GM12874 (cell line): ENCODE data around the gene LECT2.

Source experiments
- TF ChIP-seq, protein P1 (sequence below): IDR thresholded peaks from 2 replicates; pipeline ENCODE4 v1.5.1; 2011; ENCODE audit warnings: low read depth, mild to moderate bottlenecking, control low read depth, low read length, moderate library complexity; ENCODE audit not compliant: insufficient read depth

Gene LECT2

DNA sequence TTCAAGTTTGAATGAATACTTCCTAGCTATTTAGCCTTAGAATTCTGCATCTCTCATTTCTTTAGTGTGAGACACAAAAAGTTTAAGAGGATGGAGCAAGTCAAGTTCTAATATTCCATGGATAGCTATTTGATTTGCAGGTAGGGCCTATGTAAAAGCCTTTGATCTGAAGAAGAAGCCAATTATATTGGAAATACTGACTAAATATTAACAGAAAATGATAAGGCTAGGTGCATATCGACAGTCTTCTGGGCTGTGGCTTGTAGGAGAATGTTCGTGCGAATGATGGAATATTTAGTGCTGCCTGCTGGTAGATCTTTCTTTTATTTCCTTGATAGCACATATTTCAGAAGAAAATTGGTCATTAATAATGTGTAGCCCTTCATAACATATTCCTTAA lies at the start of gene LECT2:
TSS of gene LECT2 (minus strand) at position 85 of the 400 bp plus-strand sequence. CDS start 150 bp downstream, outside the sequence.
- TF ChIP-seq, protein P1, sequence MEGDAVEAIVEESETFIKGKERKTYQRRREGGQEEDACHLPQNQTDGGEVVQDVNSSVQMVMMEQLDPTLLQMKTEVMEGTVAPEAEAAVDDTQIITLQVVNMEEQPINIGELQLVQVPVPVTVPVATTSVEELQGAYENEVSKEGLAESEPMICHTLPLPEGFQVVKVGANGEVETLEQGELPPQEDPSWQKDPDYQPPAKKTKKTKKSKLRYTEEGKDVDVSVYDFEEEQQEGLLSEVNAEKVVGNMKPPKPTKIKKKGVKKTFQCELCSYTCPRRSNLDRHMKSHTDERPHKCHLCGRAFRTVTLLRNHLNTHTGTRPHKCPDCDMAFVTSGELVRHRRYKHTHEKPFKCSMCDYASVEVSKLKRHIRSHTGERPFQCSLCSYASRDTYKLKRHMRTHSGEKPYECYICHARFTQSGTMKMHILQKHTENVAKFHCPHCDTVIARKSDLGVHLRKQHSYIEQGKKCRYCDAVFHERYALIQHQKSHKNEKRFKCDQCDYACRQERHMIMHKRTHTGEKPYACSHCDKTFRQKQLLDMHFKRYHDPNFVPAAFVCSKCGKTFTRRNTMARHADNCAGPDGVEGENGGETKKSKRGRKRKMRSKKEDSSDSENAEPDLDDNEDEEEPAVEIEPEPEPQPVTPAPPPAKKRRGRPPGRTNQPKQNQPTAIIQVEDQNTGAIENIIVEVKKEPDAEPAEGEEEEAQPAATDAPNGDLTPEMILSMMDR, result no peak

DNA sequence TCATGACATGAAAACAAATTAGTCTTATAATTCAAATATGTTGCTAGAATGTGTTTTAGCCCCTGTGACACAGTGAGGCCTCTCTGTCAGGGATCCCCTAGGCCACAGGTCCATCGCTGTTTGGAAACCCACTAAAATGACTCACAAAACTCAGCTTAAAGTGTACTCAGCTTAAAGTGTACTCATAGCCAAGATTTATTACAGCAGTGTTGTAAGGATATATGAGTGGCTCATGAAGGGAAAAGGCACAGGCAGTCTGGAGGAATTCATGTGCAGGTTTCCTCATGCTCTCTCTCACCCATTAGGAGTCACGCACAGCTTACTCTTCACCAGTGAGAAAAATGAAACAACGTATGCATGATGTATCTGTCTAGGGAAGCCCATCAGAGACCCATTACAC lies 49.7 kb upstream of the LECT2 start:
- TF ChIP-seq, protein P1, result no peak

DNA sequence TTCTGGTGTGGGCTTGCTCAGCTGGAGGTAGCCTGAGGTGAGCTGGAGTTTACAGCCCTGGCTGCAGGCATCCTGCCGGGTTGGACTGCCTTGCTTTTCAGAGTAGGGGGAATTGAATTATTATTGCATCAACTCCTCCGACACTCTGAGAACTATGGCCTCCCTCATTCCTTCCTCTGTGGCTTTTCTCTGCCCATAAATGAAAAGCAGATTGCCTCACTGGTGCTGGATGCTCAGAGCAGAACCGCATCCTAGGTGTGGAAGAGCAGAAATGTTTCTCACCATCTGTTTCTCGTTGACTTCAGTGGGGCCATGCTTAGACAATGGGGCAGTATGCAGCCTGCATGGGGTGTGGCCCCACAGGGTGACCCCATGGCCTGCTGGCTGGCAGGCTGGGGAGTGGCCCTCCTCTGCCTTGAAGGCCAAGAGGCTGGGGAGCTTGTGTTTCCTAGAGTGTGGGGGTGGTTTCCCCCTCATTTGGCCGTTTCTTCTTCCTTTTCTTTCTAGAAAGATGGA lies 46.7 kb upstream of the LECT2 start:
- TF ChIP-seq, protein P1, result no peak

DNA sequence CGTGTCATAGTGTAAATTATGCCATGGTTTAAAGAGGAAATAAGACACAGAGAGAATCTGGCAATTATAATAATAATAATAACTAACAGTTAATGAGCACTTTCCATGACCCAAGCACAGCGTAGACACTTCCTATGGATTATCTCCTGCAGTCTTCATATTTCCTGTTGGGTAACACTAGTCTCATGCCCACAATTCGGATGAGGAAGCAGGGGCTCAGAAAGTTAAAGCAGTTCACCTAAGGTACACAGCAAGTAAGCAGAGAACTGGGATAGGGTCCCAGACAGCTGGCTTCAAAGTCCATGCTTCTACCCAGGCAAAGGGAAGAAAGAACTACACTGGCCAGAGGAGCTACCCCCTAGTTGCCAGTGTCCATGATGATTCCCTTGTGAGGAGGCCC lies 46.1 kb upstream of the LECT2 start:
- TF ChIP-seq, protein P1, result no peak

DNA sequence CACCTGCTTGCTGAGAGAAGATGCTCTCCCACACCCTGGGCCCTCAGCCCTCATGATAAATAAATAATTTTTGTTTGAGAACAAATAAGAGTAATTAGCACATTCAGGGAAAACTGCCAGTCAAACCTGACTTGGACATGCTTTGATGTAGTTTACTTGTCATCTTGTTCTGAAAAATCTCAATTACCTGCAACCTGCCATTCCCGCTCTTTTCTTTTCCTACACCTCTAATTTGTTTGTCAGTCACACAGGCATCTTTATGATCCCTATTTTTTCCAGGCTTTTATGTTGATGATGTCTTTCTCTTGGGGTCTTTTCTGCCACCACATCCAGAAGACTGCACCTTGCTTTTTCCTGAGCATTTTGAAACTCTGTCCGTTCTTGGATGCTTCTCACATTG lies 45.4 kb upstream of the LECT2 start:
- TF ChIP-seq, protein P1, result no peak

DNA sequence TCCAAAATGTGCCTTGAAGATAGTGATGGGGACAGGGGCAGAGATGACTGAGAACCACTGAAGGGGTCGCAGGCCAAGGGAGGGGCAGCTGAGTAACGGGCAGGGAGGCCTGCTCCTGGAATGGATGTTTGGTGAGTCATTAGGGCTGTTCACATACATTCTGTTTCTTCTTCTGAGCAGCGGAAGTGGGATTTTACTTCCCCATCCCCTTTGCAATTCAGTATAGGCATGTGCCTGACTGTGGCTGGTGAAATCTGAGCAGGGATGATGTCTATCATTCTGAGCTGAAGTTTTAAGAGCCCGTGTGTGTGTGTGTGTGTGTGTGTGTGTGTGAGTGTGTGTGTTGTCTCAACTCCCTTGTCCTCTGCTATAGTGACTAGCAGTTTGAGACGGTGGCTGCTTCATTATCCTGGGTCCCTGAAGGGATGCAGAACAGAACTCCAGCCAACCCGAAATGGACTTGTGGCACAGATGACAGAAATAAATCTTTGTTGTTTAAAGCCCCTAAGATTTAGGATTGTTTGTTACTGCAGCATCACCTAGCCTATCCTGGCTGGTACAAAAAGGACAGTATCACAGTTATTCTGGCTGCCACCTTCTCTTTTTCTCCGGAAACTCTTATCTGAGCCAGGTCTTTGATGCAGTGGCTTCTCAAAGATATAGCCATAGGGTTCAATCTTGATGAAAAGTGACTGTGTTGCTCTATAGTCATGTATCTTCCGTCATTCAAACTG lies 44.8 kb upstream of the LECT2 start:
- TF ChIP-seq, protein P1, result no peak

DNA sequence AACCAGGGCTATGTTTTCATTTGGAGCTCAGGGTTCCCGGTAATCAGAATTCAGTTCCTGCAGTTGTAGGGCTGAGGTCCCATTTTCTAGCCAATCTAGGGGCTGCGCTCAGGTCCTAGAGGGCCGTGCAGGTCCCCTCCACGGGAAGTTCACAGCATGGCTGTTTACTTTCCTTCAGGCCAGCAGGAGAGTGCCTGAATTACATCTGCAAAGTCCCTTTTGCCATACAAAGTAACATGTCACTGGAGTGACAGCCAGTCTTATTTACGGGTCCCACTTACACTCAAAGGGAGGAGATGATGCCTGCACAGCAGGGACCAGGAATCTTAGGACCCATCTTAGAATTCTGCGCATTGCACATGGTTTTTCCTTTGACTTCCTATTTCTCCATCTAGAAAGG lies 44.1 kb upstream of the LECT2 start:
- TF ChIP-seq, protein P1, result no peak
